Liver (tissue), 9 donors: ENCODE results near the gene PPFIA1. TPM values are rescaled to one million over a fixed set of nuclear protein-coding genes. Genes with fewer than 3 reads are reported as not detected.

Experiments used
- DNase-seq: peaks from one replicate; pipeline ENCODE4 v3.0.0-alpha.2; 2017; ENCODE audit warnings: low spot score
- H3K27ac ChIP-seq, 2 donors: one replicate each; pipeline ENCODE4 v1.7.0; 2013; ENCODE audit warnings: inconsistent platforms in 2 of 2, low read length in 2 of 2, control low read depth in 1 of 2, low read depth in 1 of 2, mild to moderate bottlenecking in 1 of 2
- H3K27me3 ChIP-seq, 4 donors: one replicate each; pipeline versions ENCODE4 v1.6.1 to v1.7.0; 2013; ENCODE audit warnings: low read length in 3 of 4, inconsistent platforms in 1 of 4, mild to moderate bottlenecking in 1 of 4, moderate library complexity in 1 of 4; ENCODE audit not compliant: control insufficient read depth in 4 of 4, insufficient read depth in 4 of 4
- H3K36me3 ChIP-seq, 4 donors: one replicate each; pipeline versions ENCODE4 v1.6.1 to v1.7.0; 2013; ENCODE audit warnings: low read length in 3 of 4, mild to moderate bottlenecking in 3 of 4, low read depth in 1 of 4, moderate library complexity in 1 of 4; ENCODE audit not compliant: control insufficient read depth in 4 of 4, insufficient read depth in 3 of 4
- H3K4me1 ChIP-seq, 4 donors: one replicate each; pipeline versions ENCODE4 v1.6.1 to v1.7.0; 2013; ENCODE audit warnings: low read length in 3 of 4, mild to moderate bottlenecking in 3 of 4, moderate library complexity in 1 of 4; ENCODE audit not compliant: control insufficient read depth in 4 of 4, insufficient read depth in 4 of 4
- H3K4me3 ChIP-seq, 3 donors: one replicate each; pipeline versions ENCODE4 v1.6.1 to v1.7.0; 2013; ENCODE audit warnings: low read length in 3 of 3, control low read depth in 1 of 3, low read depth in 1 of 3, mild to moderate bottlenecking in 1 of 3
- H3K9ac ChIP-seq, 2 donors: one replicate each; pipeline ENCODE4 v1.7.0; 2013; ENCODE audit warnings: low read length in 2 of 2, mild to moderate bottlenecking in 2 of 2, moderate library complexity in 2 of 2, control low read depth in 1 of 2, low read depth in 1 of 2
- H3K9me3 ChIP-seq, 4 donors: one replicate each; pipeline versions ENCODE4 v1.6.1 to v1.7.0; 2013; ENCODE audit warnings: low read length in 3 of 4; ENCODE audit not compliant: control insufficient read depth in 4 of 4
- CTCF ChIP-seq: fragments of 150-350 bp; IDR thresholded peaks from 2 replicates; pipeline ENCODE4 v1.5.1; 2017; ENCODE audit warnings: improper control_type of control experiment, low read depth, low read length; ENCODE audit not compliant: missing input control
- EGR1 ChIP-seq, 2 donors: IDR thresholded peaks; 2 replicates each; pipeline ENCODE4 v1.6.1; 2016 to 2018; ENCODE audit warnings: antibody characterized with exemption in 2 of 2, low read depth in 2 of 2
- FOXA1 ChIP-seq: IDR thresholded peaks from 2 replicates; pipeline ENCODE4 v1.6.1; 2016; ENCODE audit warnings: antibody characterized with exemption
- FOXA2 ChIP-seq: IDR thresholded peaks from 2 replicates; pipeline ENCODE4 v1.6.1; 2016; ENCODE audit warnings: antibody characterized with exemption
- GABPA ChIP-seq, 2 donors: IDR thresholded peaks in 1 of 2; conservative IDR thresholded peaks in 1 of 2; 2 replicates each; pipeline ENCODE4 v1.6.1; 2016; ENCODE audit warnings: antibody characterized with exemption in 2 of 2, mild to moderate bottlenecking in 1 of 2, moderate library complexity in 1 of 2
- HNF4A ChIP-seq, 2 donors: conservative IDR thresholded peaks; 2 replicates each; pipeline ENCODE4 v1.6.1; 2016; ENCODE audit warnings: antibody characterized with exemption in 2 of 2, mild to moderate bottlenecking in 2 of 2
- HNF4G ChIP-seq: IDR thresholded peaks from 2 replicates; pipeline ENCODE4 v1.6.1; 2016; ENCODE audit warnings: antibody characterized with exemption
- JUND ChIP-seq, 2 donors: IDR thresholded peaks; 2 replicates each; pipeline ENCODE4 v1.6.1; 2016; ENCODE audit warnings: antibody characterized with exemption in 2 of 2
- MAX ChIP-seq: IDR thresholded peaks from 2 replicates; pipeline ENCODE4 v1.6.1; 2016; ENCODE audit warnings: antibody characterized with exemption
- NR2F2 ChIP-seq: IDR thresholded peaks from 2 replicates; pipeline ENCODE4 v1.6.1; 2016; ENCODE audit warnings: antibody characterized with exemption
- RAD21 ChIP-seq, 2 donors: IDR thresholded peaks; 2 replicates each; pipeline ENCODE4 v1.6.1; 2016; ENCODE audit warnings: antibody characterized with exemption in 2 of 2, mild to moderate bottlenecking in 2 of 2
- REST ChIP-seq: IDR thresholded peaks from 2 replicates; pipeline ENCODE4 v1.6.1; 2016; ENCODE audit warnings: antibody characterized with exemption, mild to moderate bottlenecking
- RXRA ChIP-seq, 2 donors: IDR thresholded peaks; 2 replicates each; pipeline ENCODE4 v1.6.1; 2017 to 2018; ENCODE audit warnings: antibody characterized with exemption in 2 of 2, mild to moderate bottlenecking in 1 of 2
- SP1 ChIP-seq: IDR thresholded peaks from 2 replicates; pipeline ENCODE4 v1.6.1; 2018; ENCODE audit warnings: antibody characterized with exemption, mild to moderate bottlenecking
- TAF1 ChIP-seq: conservative IDR thresholded peaks from 2 replicates; pipeline ENCODE4 v1.6.1; 2016; ENCODE audit warnings: antibody characterized with exemption, mild to moderate bottlenecking
- YY1 ChIP-seq: IDR thresholded peaks from 2 replicates; pipeline ENCODE4 v1.6.1; 2016; ENCODE audit warnings: antibody characterized with exemption, mild to moderate bottlenecking
- WGBS: extraction: QIAGEN DNeasy Blood & Tissue Kit; methylation state at CpG from one replicate; pipeline ENCODE4 v1.1.7; 2013; 5-methylcytosine and 5-hydroxymethylcytosine counted together
- polyA plus RNA-seq, 2 donors: library from polyadenylated mRNA; stranded (reverse) in 1 of 2; unstranded in 1 of 2; fragments of 200-250 nt in 1 of 2; fragments of >200 nt in 1 of 2; fragmentation: Nextera tagmentation in 1 of 2; extraction: Ambion mirVana in 1 of 2; gene quantifications; one replicate each; pipeline versions ENCODE4 v1.2.1 to v1.2.3, GENCODE V29; 2013 to 2015
- total RNA-seq, 2 donors: library from RNA; depleted of rRNA; stranded (reverse); fragments of >200 nt; gene quantifications; one replicate each; pipeline ENCODE4 v1.2.3, GENCODE V29; 2014
- TF ChIP-seq, protein P1 (sequence below): IDR thresholded peaks from 2 replicates; pipeline ENCODE4 v1.6.1; 2016; ENCODE audit warnings: antibody characterized with exemption
- donor health status: healthy.
- donor health status: healthy.
- donor health status: healthy.
- donor health status: healthy.
- donor health status: healthy.

The PPFIA1 gene
- total and polyA plus RNA-seq, 4 donors, result 9.9 to 39.6 (median 14.5) TPM

DNA sequence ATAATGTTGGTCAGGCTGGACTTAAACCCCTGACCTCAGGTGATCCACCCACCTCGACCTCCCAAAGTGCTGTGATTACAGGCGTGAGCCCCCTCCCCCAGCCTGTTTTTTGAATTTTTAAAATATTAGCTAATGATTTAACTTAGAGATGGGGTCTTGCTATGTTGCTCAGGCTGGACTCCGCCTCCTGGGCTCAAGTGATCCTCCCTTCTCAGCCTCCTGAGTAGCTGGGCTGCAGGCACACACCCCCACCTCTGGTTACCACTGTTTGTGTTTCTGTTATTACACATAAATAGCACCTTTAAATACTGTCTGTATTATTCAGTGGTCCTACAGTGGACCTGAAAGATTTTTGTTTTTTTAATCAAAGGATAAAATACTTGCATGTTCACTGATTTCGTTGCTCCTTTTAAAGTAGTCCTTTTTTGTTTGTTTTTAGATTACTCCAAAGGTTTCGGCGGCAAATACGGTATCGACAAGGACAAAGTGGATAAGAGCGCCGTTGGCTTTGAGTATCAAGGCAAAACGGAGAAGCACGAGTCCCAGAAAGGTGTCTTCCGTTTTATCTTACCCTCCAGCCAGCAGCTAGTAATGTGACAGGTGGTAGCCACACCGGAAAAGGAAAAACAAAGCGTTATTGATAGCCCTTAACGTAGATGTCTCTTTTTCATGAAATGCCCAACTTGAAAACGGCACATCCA is 149.0 kb downstream of the PPFIA1 start:
- 89% methylated on average over 17 of the region's 17 CpGs for WGBS
- Histone ChIP-seq H3K27me3 (no peaks in the 10 kb centered on the region), H3K9ac (no peak overlapping the region), H3K36me3 (peaks cover 7 to 77% (median 36%) of the 10 kb centered on the region in 4 donors), H3K4me3 (no peak overlapping the region), H3K9me3 (no peaks in the 10 kb centered on the region), H3K27ac (no peak overlapping the region), H3K4me1 (no peaks in the 10 kb centered on the region)
- TF ChIP-seq EGR1 (IDR thresholded peaks at IDR 0.05; ENCODE audit: low read depth in 2 of 2) (no peak), GABPA (IDR thresholded peaks at IDR 0.05 in 1 of 2, conservative IDR thresholded peaks at IDR 0.05 in 1 of 2) (no peak), FOXA2 (no peak), RXRA (IDR thresholded peaks at IDR 0.05) (no peak), REST (no peak), TAF1 (no peak), HNF4A (conservative IDR thresholded peaks at IDR 0.05) (no peak), NR2F2 (no peak), CTCF (no peak), FOXA1 (no peak), MAX (no peak), YY1 (no peak), SP1 (no peak)
- TF ChIP-seq, protein P1, sequence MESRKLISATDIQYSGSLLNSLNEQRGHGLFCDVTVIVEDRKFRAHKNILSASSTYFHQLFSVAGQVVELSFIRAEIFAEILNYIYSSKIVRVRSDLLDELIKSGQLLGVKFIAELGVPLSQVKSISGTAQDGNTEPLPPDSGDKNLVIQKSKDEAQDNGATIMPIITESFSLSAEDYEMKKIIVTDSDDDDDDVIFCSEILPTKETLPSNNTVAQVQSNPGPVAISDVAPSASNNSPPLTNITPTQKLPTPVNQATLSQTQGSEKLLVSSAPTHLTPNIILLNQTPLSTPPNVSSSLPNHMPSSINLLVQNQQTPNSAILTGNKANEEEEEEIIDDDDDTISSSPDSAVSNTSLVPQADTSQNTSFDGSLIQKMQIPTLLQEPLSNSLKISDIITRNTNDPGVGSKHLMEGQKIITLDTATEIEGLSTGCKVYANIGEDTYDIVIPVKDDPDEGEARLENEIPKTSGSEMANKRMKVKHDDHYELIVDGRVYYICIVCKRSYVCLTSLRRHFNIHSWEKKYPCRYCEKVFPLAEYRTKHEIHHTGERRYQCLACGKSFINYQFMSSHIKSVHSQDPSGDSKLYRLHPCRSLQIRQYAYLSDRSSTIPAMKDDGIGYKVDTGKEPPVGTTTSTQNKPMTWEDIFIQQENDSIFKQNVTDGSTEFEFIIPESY, result no peak
- DNase-seq, result no peak

- H3K9ac ChIP-seq, result no peak overlapping the region
- no peak overlapping the region for H3K4me3 ChIP-seq
- H3K9me3 ChIP-seq, result no peaks in the 10 kb centered on the region
- H3K27ac ChIP-seq, result no peak overlapping the region
- H3K27me3 ChIP-seq, result no peaks in the 10 kb centered on the region
- no peaks in the 10 kb centered on the region for H3K4me1 ChIP-seq
- peaks cover 7 to 77% (median 36%) of the 10 kb centered on the region in 4 donors for H3K36me3 ChIP-seq
- WGBS, result 85% methylated on average over 14 of the region's 14 CpGs
- no peak for DNase-seq
- no peak for TF ChIP-seq HNF4G
- TF ChIP-seq HNF4A (conservative IDR thresholded peaks at IDR 0.05), result no peak
- TF ChIP-seq RAD21 (IDR thresholded peaks at IDR 0.05), result no peak
- no peak for TF ChIP-seq REST
- no peak for TF ChIP-seq JUND (IDR thresholded peaks at IDR 0.05)
- TF ChIP-seq CTCF, result no peak
- TF ChIP-seq TAF1, result no peak
Measured at GRCh38 chr11:70420008-70420464, 149.5 kb downstream of the PPFIA1 start.
